ENCODE data around the gene SP110.
"Not testable (repeated sequence)": the region's sequence is repeated elsewhere in the genome, so short reads cannot be mapped to it uniquely, and the experiment has no call there.

The SP110 gene

GRCh38 chr2:230119827-230120226 is 100.0 kb downstream of the SP110 start:
- not testable (repeated sequence) for DNase-seq
